OCI-LY3 (cell line): ENCODE results near the gene WFDC12.

ENCODE experiments used
- H2AFZ ChIP-seq: fragments of 200-600, 300-600 bp; shearing (Covaris generic); 2 replicates; pipeline ENCODE4 v1.6.0; 2014; ENCODE audit warnings: antibody characterized with exemption, low read depth, low read length
- H3K27ac ChIP-seq: fragments of 200-600, 300-600 bp; sonication (generic); 2 replicates; pipeline ENCODE4 v1.5.1; 2014; ENCODE audit warnings: mild to moderate bottlenecking, low read length, moderate library complexity, mixed read lengths
- H3K27me3 ChIP-seq: fragments of 200-600, 300-600 bp; sonication (generic); 2 replicates; pipeline ENCODE4 v1.6.1; 2014; ENCODE audit warnings: low read depth, low read length, mixed read lengths
- H3K36me3 ChIP-seq: fragments of 200-600, 300-600 bp; sonication (generic); replicated peaks from 2 replicates; pipeline ENCODE3; 2014; ENCODE audit warnings: low read depth, low read length, mixed read lengths
- H3K4me1 ChIP-seq: fragments of 300-600, 200-600 bp; sonication (generic); 2 replicates; pipeline ENCODE4 v1.6.1; 2014; ENCODE audit warnings: low read length, mixed read lengths
- H3K4me2 ChIP-seq: fragments of 200-600, 300-600 bp; sonication (generic); 2 replicates; pipeline ENCODE4 v1.6.1; 2014; ENCODE audit warnings: low read length, mixed read lengths
- H3K4me3 ChIP-seq: fragments of 300-600, 200-600 bp; sonication (generic); 2 replicates; pipeline ENCODE4 v1.5.1; 2014; ENCODE audit warnings: antibody characterized with exemption, mild to moderate bottlenecking, low read length, moderate library complexity
- H3K79me2 ChIP-seq: fragments of 300-600, 200-600 bp; shearing (Covaris generic); 2 replicates; pipeline ENCODE4 v1.6.1; 2014; ENCODE audit warnings: mild to moderate bottlenecking, low read length, mixed read lengths
- H3K9ac ChIP-seq: fragments of 300-600, 200-600 bp; shearing (Covaris generic); 2 replicates; pipeline ENCODE4 v1.6.0; 2014; ENCODE audit warnings: mild to moderate bottlenecking, low read length, moderate library complexity
- H3K9me3 ChIP-seq: fragments of 200-600, 300-600 bp; shearing (Covaris generic); 2 replicates; pipeline ENCODE4 v1.6.1; 2014; ENCODE audit warnings: low read length, mixed read lengths; ENCODE audit not compliant: insufficient read depth
- H4K20me1 ChIP-seq: fragments of 200-600, 300-600 bp; sonication (generic); 2 replicates; pipeline ENCODE4 v1.6.1; 2016; ENCODE audit warnings: low read length, mixed read lengths; ENCODE audit not compliant: insufficient read depth
- EZH2phosphoT487 ChIP-seq: fragments of 200-600 bp; shearing (Covaris generic); IDR thresholded peaks from 2 replicates; pipeline ENCODE4 v1.6.1; 2018; ENCODE audit warnings: antibody characterized with exemption, mixed run types, low read depth
- TF ChIP-seq, protein P1 (sequence below): fragments of 200-600, 300-600 bp; sonication (generic); IDR thresholded peaks from 2 replicates; pipeline ENCODE4 v1.5.1; 2014; ENCODE audit warnings: antibody characterized with exemption, low read length, low read depth

Gene WFDC12

DNA sequence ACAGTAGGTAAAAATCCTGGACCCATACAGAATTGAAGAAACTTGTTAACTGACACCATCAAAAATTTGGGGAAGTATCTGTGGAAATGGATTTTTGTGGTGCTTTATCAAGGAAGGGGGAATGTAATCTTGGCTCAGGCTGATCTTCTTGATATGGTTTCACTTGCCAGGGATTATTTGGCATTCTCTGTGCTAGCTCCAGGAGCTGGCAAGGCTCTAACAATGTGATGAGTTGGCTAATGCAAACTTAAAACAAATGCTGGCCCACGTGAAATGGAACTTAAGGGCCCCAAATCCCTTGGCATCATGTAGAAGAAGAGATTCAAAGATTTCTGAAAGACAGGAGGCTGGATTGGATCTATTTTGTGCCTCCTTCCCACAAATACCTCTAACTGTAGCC lies 36.5 kb downstream of the WFDC12 start:
- Histone ChIP-seq H3K9me3 (no peaks in the 10 kb centered on the region), H3K4me1 (peaks cover 11% of the 10 kb centered on the region; the same call in 1 of the 2 replicates), H4K20me1 (peaks cover 62% of the 10 kb centered on the region), H3K79me2 (peaks cover 27% of the 10 kb centered on the region), H2AFZ (no peak overlapping the region), H3K27ac (no peak overlapping the region), H3K9ac (no peak overlapping the region), H3K27me3 (no peaks in the 10 kb centered on the region), H3K4me2 (no peak overlapping the region), H3K36me3 (peaks cover 95% of the 10 kb centered on the region), H3K4me3 (no peak overlapping the region)
- TF ChIP-seq, protein P1, sequence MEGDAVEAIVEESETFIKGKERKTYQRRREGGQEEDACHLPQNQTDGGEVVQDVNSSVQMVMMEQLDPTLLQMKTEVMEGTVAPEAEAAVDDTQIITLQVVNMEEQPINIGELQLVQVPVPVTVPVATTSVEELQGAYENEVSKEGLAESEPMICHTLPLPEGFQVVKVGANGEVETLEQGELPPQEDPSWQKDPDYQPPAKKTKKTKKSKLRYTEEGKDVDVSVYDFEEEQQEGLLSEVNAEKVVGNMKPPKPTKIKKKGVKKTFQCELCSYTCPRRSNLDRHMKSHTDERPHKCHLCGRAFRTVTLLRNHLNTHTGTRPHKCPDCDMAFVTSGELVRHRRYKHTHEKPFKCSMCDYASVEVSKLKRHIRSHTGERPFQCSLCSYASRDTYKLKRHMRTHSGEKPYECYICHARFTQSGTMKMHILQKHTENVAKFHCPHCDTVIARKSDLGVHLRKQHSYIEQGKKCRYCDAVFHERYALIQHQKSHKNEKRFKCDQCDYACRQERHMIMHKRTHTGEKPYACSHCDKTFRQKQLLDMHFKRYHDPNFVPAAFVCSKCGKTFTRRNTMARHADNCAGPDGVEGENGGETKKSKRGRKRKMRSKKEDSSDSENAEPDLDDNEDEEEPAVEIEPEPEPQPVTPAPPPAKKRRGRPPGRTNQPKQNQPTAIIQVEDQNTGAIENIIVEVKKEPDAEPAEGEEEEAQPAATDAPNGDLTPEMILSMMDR: no peak
- no peak for TF ChIP-seq EZH2phosphoT487

DNA sequence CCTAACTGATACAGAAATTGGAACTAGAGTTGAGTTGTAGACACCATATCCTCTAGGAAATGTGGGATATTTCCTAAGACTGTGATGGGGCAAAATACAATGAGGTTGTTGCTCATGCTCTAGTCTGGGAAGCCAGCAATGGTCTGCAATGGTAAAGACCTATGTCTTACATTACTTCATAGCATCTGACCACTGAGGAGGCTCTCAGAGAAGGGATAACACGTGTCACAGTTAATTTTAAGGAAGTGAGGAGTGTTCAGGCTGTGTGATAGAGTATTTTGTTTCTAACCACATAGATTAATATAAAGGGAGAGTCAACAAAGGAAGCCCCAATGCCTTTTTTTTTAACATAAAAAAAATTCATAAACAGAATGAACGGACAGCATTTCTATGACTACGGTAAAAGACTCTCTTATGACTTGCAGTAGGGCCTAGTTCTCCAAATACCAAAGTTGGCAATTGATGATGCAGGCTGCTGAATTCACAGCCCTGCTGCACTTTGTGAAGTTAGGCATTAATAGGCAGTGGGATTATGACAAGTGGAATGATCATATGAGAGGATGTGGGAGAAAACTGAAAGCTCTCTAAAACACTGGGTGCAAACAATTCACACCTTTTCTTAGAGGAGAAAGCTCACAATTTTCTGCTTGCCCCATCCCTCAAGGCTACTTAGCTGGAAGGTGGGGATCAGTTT lies 37.0 kb downstream of the WFDC12 start:
- peaks cover 11% of the 10 kb centered on the region; the same call in 1 of the 2 replicates for H3K4me1 ChIP-seq
- TF ChIP-seq EZH2phosphoT487: no peak
- TF ChIP-seq, protein P1: no peak
- peak overlapping the region; percentile 8 for H3K27ac ChIP-seq
- H3K79me2 ChIP-seq: peaks cover 32% of the 10 kb centered on the region
- no peak overlapping the region for H2AFZ ChIP-seq
- H3K36me3 ChIP-seq: peaks cover 95% of the 10 kb centered on the region
- no peak overlapping the region for H3K4me2 ChIP-seq
- H3K27me3 ChIP-seq: no peaks in the 10 kb centered on the region
- peaks cover 61% of the 10 kb centered on the region for H4K20me1 ChIP-seq
- no peak overlapping the region for H3K9ac ChIP-seq
- H3K9me3 ChIP-seq: no peaks in the 10 kb centered on the region
- H3K4me3 ChIP-seq: no peak overlapping the region

DNA sequence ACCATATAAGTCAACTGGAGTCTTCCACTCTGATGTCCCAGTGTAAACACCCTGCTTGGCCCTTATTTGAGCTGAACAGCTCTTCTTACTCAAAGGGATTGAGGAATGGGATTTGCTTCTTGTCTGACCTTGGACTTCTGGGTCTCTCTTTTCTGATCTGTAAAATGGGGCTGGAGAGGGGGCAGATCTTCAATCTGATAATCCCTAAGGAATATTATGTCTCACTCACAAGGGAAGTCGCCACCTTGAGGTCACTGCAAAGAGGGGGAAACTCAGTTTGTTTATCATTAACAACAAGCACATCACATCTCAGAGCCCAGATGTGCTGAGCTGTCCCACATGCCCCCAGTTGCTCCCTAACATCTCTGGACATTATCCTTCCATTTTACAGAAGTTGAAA lies 38.4 kb downstream of the WFDC12 start:
- Histone ChIP-seq H3K9ac (no peak overlapping the region), H3K9me3 (no peaks in the 10 kb centered on the region), H3K27ac (0 out of 2 replicates have a peak overlapping the region, but pooled peaks have one; percentile 0), H3K36me3 (peaks cover 95% of the 10 kb centered on the region), H3K4me2 (no peak overlapping the region), H3K79me2 (peaks cover 41% of the 10 kb centered on the region), H3K27me3 (no peaks in the 10 kb centered on the region), H2AFZ (no peak overlapping the region), H3K4me3 (no peak overlapping the region), H3K4me1 (peaks cover 11% of the 10 kb centered on the region; the same call in 1 of the 2 replicates), H4K20me1 (peaks cover 62% of the 10 kb centered on the region)
- TF ChIP-seq, protein P1: peak; percentile 40
- no peak for TF ChIP-seq EZH2phosphoT487

DNA sequence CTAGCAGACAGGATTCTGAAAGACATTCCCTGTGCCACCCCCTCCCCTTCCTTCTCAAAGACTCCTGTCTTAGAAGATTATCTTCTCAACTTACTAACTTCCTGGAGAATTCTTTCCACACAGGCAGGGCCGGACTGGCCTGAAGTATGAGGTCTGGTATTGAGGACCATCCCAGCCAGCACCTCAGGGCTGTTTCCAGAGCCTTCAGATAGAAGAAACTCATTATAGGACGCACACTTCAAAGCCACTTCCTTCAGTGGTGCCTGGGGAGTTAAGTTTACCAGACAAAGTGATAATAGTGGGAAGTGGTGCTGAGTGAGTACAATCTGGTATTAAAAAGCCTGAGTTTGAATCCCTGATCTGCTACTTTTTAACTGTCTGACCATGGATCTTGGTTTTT lies 39.0 kb downstream of the WFDC12 start:
- no peaks in the 10 kb centered on the region for H3K27me3 ChIP-seq
- TF ChIP-seq EZH2phosphoT487: no peak
- TF ChIP-seq, protein P1: no peak
- peaks cover 47% of the 10 kb centered on the region for H3K79me2 ChIP-seq
- no peak overlapping the region for H3K4me2 ChIP-seq
- no peak overlapping the region for H3K27ac ChIP-seq
- no peak overlapping the region for H3K9ac ChIP-seq
- no peak overlapping the region for H2AFZ ChIP-seq
- peaks cover 68% of the 10 kb centered on the region for H4K20me1 ChIP-seq
- H3K9me3 ChIP-seq: no peaks in the 10 kb centered on the region
- H3K36me3 ChIP-seq: peaks cover 95% of the 10 kb centered on the region
- H3K4me3 ChIP-seq: no peak overlapping the region
- peaks cover 11% of the 10 kb centered on the region; the same call in 1 of the 2 replicates for H3K4me1 ChIP-seq
